Measurements from ENCODE around the gene PRL. TPM values are rescaled to one million over a fixed set of nuclear protein-coding genes. Genes with fewer than 3 reads are reported as not detected.

PRL gene
- total RNA-seq, 2 donors from 2014 or later, result not detected

DNA sequence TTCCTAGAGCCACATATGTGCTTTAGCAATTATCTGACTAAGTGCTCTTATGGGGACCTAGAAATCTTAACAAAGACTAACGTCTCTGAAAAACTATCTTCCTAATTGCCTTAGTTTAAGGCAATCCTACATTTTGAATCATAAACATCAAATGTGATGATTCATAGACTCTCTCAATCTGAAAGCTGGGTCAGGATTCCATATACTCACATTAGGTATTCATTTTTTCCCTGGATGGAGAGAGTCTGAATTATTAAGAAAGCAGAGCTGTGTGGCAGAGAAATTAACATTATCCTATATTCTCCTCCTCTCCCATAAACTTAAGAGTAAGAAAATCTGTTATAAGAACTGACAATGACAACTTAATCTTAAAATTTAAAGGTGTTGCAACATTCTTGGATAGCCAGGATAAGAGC lies 1.6 kb upstream of the PRL start:
- H3K27ac ChIP-seq, result no peak overlapping the region
- H3K9me3 ChIP-seq, result no peaks in the 10 kb centered on the region
- DNase-seq (ENCODE audit: low spot score) (no peak), ATAC-seq (ENCODE audit: insufficient number of reproducible peaks, low FRiP score, low read depth) (no peak)
- H3K4me1 ChIP-seq (ENCODE audit: control insufficient read depth in 1 of 2, low read depth in 2 of 2), result no peaks in the 10 kb centered on the region
- H3K36me3 ChIP-seq, result no peaks in the 10 kb centered on the region
- no peaks in the 10 kb centered on the region for H3K27me3 ChIP-seq (replicated peaks; ENCODE audit: insufficient read depth)
- TF ChIP-seq, protein P1, sequence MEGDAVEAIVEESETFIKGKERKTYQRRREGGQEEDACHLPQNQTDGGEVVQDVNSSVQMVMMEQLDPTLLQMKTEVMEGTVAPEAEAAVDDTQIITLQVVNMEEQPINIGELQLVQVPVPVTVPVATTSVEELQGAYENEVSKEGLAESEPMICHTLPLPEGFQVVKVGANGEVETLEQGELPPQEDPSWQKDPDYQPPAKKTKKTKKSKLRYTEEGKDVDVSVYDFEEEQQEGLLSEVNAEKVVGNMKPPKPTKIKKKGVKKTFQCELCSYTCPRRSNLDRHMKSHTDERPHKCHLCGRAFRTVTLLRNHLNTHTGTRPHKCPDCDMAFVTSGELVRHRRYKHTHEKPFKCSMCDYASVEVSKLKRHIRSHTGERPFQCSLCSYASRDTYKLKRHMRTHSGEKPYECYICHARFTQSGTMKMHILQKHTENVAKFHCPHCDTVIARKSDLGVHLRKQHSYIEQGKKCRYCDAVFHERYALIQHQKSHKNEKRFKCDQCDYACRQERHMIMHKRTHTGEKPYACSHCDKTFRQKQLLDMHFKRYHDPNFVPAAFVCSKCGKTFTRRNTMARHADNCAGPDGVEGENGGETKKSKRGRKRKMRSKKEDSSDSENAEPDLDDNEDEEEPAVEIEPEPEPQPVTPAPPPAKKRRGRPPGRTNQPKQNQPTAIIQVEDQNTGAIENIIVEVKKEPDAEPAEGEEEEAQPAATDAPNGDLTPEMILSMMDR (IDR thresholded peaks at IDR 0.05), result no peak
- no peak overlapping the region for H3K4me3 ChIP-seq

DNA sequence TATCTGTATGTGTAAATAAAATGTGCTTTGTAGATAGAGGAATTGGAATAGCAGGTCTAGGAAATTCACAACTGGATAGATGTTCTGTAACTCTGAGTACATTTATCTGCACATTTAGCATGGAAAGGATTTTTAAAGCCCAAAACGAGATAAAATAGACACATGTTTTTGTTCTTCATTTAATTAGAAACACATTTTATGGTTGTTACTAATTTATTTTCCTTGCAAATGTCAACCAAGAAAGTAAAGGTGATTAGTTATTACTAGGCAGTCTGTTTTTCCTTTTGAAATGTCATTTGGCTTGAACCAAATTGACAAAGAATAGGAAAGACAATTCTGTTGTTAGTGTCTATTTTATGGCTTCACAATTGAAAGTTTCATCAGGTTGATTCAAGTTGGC lies 769 bp downstream of the PRL start:
- H3K4me1 ChIP-seq (ENCODE audit: control insufficient read depth in 1 of 2, low read depth in 2 of 2), result no peaks in the 10 kb centered on the region
- no peaks in the 10 kb centered on the region for H3K9me3 ChIP-seq
- DNase-seq (ENCODE audit: low spot score) (no peak), ATAC-seq (ENCODE audit: insufficient number of reproducible peaks, low FRiP score, low read depth) (no peak)
- TF ChIP-seq, protein P1 (IDR thresholded peaks at IDR 0.05), result no peak
- H3K4me3 ChIP-seq, result no peak overlapping the region
- H3K27ac ChIP-seq, result no peak overlapping the region
- H3K27me3 ChIP-seq (replicated peaks; ENCODE audit: insufficient read depth), result no peaks in the 10 kb centered on the region
- H3K36me3 ChIP-seq, result no peaks in the 10 kb centered on the region

DNA sequence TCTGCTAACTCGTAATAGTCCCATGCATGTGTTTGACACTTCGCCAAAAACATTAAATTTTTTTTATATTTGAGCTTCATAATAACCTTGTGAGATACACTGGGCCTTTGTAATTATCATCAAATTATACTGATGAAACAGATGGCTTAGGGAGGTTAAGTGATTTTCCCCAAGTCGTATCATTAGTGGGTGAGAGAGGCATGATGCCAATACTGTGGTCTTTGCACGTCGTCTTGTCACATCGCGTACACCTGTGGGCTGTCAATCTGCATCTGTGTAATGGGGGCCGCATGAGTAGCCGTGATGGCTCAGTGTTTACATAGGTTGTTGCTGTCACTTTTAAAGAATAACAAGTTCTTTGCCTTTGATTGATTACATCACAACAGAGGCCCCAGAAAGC lies 1.7 kb downstream of the PRL start:
- DNase-seq (ENCODE audit: low spot score) (no peak), ATAC-seq (ENCODE audit: insufficient number of reproducible peaks, low FRiP score, low read depth) (no peak)
- H3K4me3 ChIP-seq, result no peak overlapping the region
- H3K36me3 ChIP-seq, result no peaks in the 10 kb centered on the region
- H3K4me1 ChIP-seq (ENCODE audit: control insufficient read depth in 1 of 2, low read depth in 2 of 2), result no peaks in the 10 kb centered on the region
- TF ChIP-seq, protein P1 (IDR thresholded peaks at IDR 0.05), result no peak
- no peaks in the 10 kb centered on the region for H3K9me3 ChIP-seq
- H3K27me3 ChIP-seq (replicated peaks; ENCODE audit: insufficient read depth), result no peaks in the 10 kb centered on the region
- H3K27ac ChIP-seq, result no peak overlapping the region

DNA sequence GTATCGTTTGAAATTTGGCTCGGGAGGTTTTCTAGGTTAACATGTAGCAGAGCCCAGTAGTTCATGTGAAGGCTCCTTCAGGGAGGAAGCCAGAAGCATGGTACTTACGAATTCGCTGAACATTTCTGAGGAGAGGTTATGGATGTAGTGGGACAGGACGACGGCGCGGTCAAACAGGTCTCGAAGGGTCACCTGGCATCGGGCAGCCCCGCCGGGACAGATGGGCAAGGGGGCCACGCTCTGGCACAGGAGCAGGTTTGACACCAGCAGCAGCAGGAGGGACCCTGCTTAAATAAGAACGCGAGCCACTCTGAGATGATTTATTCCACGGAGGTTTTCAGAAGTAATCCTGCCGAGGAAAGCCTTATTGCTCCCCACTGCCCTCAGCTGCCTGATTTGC lies 2.5 kb downstream of the PRL start:
- TF ChIP-seq, protein P1 (IDR thresholded peaks at IDR 0.05), result no peak
- no peak for ATAC-seq (ENCODE audit: insufficient number of reproducible peaks, low FRiP score, low read depth)
- Histone ChIP-seq H3K4me1 (ENCODE audit: control insufficient read depth in 1 of 2, low read depth in 2 of 2) (no peaks in the 10 kb centered on the region), H3K27me3 (replicated peaks; ENCODE audit: insufficient read depth) (no peaks in the 10 kb centered on the region), H3K36me3 (no peaks in the 10 kb centered on the region), H3K27ac (no peak overlapping the region), H3K9me3 (no peaks in the 10 kb centered on the region), H3K4me3 (no peak overlapping the region)
- DNase-seq (ENCODE audit: low spot score), result no peak

DNA sequence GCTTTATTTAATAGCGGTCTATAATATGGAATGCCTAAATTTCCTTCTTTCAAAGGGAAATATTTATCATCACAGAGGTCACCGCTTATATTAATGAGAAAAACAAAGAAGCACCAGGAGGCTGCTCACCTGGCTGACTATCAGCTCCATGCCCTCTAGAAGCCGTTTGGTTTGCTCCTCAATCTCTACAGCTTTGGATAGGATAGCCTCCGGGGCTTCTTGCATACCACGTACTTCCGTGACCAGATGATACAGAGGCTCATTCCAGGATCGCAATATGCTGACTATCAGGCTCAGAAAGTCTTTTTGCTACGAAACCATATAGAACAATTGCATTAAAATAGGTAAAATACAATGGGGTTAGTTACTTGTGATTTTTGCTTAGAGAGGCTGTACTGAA lies 6.8 kb downstream of the PRL start:
- DNase-seq (ENCODE audit: low spot score) (no peak), ATAC-seq (ENCODE audit: insufficient number of reproducible peaks, low FRiP score, low read depth) (no peak)
- Histone ChIP-seq H3K4me3 (no peak overlapping the region), H3K36me3 (no peaks in the 10 kb centered on the region), H3K27ac (no peak overlapping the region), H3K4me1 (ENCODE audit: control insufficient read depth in 1 of 2, low read depth in 2 of 2) (no peaks in the 10 kb centered on the region), H3K27me3 (replicated peaks; ENCODE audit: insufficient read depth) (no peaks in the 10 kb centered on the region), H3K9me3 (no peaks in the 10 kb centered on the region)
- TF ChIP-seq, protein P1 (IDR thresholded peaks at IDR 0.05), result no peak

Measured in thoracic aorta (tissue), 2 donors.